GM21786 (cell line): ENCODE data around the gene CFAP47.
"Not testable (repeated sequence)": the region's sequence is repeated elsewhere in the genome, so short reads cannot be mapped to it uniquely, and the experiment has no call there.

ENCODE experiments used
- ATAC-seq: cut with Tn5 transposase; IDR thresholded peaks from one replicate; pipeline ENCODE4 v1.9.1; 2021; ENCODE audit not compliant: unreplicated experiment

The CFAP47 gene

GRCh38 chrX:35919536-35920309 is at the start of gene CFAP47:
TSS of gene CFAP47 (plus strand) at chrX:35919734. CDS start at chrX:35919800, 66 bp downstream.
- no peak for ATAC-seq

GRCh38 chrX:35880601-35881000 is 38.9 kb upstream of the CFAP47 start:
- no peak for ATAC-seq

GRCh38 chrX:35886135-35886534 is 33.4 kb upstream of the CFAP47 start:
- no peak for ATAC-seq

GRCh38 chrX:35890699-35891098 is 28.8 kb upstream of the CFAP47 start:
- no peak for ATAC-seq

GRCh38 chrX:35986816-35987215 is 67.3 kb downstream of the CFAP47 start:
- ATAC-seq = not testable (repeated sequence)

DNA sequence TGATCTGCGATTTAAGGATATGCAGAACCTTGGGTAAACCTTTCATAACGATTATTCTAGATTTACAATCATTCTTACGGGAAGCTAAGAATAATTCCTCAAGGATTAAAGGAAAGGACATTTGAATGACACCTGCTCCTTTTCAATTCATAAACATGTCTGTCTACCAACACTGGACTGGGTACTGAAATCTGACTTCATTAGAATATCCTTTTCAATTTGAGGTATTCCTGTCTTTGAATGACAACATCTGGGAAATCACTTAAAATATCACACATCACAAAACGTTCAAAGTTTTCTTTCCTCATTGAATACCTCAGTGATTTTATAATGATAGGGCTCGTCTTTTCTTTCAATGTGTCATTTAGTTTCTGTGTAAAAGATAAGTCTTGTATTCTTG is 87.7 kb downstream of the CFAP47 start:
- ATAC-seq = no peak

- no peak for ATAC-seq
Measured at GRCh38 chrX:36019125-36019524, 99.6 kb downstream of the CFAP47 start.

DNA sequence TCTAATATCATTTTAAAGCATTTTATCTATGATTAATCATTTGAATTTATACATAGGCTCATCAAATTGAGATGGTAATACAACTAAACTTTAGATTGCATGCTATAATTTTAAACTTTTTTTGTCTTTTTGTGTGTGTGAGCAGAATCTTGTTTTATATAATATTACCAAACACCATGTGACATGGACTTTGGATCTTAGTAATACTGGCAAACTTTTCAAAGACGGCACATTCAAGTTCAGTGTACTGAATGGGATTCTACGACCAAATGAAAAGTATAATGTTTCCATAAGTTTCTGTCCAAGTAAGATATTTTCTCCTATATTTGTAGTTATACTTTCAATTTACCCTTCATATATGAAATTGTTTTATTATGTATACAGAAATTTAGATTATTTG is 116.0 kb downstream of the CFAP47 start:
- no peak for ATAC-seq

DNA sequence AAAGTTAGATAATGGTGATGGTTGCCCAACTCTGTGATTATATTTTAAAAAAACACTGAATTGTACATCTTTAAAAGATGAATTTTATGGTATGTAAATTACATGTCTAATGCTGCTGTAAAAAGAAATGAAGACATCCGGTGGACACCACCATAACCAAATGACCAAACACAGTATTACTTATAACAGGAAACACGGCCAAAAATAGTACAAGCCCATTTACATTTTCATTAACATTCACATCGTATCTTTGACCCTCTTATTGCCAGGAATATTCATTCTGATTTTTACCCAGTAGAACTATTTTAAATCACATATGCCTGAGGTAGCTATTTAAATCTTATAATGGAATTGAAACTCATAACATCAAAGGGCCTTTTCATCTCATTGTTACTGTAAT is 143.2 kb downstream of the CFAP47 start:
- no peak for ATAC-seq

DNA sequence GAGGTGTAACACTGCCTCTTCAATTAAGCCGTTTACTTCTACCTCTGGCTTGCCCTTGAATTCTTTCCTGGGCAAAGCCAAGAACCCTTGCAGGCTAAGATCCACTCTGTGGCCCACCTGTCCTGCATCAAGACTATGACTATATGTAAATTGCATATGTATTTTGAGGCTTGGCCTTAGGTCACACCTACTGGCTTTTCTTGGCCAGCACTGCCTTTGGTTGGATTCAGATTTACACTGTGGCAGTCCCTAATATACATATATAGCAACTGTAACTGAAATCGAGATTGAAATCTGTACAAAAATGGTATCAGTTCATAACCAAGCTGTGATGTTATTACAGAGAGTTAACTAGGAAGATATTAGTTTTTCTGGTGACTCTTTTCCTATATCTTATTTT is 151.5 kb downstream of the CFAP47 start:
- no peak for ATAC-seq

DNA sequence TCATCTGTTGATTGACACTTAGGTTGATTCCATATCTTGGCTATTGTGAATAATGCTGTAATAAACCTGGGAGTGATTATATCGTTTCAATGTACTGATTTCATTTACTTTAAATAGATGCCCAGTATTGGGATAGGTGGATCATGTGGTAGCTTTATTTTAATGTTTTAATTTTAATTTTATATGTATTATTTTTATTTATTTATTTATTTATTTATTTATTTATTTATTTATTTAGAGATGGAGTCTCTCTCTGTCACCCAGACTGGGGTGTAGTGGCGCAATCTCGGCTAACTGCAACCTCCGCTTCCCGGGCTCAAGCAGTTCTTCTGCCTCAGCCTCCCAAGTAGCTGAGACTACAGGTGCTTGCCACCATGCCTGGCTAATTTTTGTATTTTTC is 155.5 kb downstream of the CFAP47 start:
- ATAC-seq = not testable (repeated sequence)

GRCh38 chrX:36083256-36083655 is 163.7 kb downstream of the CFAP47 start:
- no peak for ATAC-seq

GRCh38 chrX:36087366-36087765 is 167.8 kb downstream of the CFAP47 start:
- ATAC-seq = no peak

DNA sequence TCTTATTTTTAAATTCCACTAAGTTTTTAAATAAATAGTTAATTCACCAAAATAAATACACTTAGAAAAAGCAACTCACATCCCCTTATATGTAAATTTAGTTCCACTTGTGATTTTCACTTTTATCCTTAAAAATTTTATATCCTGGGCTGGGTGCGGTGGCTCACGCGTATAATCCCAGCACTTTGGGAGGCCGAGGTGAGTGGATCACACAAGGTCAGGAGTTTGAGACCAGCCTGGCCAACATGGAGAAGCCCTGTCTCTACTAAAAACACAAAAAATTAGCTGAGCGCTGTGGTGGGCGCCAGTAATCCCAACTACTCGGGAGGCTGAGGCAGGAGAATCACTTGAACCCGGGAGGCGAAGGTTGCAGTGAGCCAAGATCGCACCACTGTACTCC is 169.4 kb downstream of the CFAP47 start:
- not testable (repeated sequence) for ATAC-seq

DNA sequence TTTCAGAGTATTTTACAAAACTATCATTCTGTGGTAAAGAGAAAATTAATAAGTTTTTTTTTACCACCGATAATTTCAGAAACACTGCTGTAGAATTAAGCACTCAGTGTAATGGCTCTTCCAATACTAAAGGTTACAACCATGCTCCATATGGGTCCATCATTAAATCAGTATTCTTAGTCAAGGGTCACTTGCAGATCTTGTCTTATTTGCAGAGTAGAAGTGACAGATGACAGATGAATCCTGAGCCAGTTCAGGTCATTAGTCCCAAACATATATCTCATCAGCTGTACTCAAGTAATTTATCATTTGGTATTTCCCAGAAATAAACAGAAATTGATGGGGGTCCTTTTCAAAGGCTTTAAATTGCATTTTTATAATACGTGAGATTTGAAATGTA is 182.9 kb downstream of the CFAP47 start:
- no peak for ATAC-seq

GRCh38 chrX:36116222-36116621 is 196.7 kb downstream of the CFAP47 start:
- no peak for ATAC-seq

DNA sequence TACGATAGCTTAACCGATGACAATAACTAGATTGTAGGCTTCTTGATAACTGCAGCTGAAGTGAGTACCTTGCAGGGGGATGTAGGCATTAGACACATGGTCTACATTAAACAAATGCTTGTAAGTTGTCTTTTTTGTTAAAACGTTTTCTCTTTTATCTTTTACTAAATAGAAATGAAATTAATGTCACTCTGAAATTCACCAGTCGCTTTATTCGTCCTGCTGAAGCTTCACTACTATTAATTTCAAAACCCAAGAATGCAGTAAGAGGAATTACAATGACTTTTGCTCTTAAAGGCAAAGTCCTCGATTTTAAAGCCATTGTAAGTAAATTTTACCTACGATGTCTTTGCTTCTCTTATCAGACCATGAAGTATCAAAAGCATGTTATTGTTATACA is 239.7 kb downstream of the CFAP47 start:
- ATAC-seq = no peak

DNA sequence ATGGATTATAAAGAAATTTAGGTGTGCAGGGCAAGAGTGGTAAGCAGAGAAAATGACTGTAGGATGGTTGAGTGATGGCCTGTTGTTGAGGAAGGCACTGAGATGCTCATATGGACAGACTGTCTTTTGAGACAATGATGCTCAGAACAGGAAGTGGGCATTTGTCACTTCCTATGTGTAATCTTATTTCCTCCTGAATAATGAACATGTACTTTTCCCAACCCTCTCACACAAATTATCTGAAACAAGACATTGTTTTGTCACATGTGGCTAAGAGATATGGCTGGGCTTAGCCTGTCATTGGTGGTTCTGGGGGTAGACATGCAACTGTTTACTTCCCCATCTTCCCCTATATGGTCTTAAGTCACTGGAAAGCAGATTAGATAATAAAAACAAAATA is 240.5 kb downstream of the CFAP47 start:
- ATAC-seq = no peak

- ATAC-seq = no peak
Measured at GRCh38 chrX:36198575-36198974, 279.0 kb downstream of the CFAP47 start.

DNA sequence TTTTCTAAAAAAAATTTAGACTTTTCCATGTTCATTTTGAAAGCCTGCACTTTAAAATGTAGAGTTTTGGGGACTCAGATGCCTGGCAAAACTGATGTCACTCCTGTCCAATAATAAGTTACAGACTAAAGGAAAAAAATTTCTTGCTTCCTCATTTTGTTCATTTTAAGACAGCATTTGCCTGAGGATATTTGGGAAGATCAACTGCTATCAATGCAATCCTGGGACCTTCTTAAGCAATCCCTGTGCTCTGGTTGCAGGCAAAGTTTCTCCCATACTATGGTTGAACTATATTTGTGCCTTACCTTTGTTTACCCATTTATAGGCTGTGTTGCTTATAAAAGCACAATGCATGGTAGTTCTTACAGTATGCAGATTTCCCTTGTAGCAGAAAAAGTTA is 280.4 kb downstream of the CFAP47 start:
- no peak for ATAC-seq

DNA sequence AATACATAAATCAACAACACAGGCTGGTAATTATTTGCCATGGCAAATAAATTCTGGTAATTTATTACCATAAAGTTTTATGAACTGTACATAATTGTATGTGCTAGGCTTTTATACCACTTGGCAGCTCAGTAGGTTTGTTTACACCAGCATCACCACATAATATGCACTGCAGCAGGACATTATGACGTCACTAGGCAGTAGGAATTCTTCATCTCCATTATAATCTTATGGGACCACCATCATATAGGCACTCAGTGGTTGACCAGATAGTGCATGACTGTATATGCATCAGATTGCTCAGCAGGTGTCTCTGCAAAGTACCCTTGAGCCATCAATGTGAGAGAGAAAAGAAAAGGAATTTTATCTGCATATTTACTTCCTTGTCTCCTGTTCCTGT is 295.4 kb downstream of the CFAP47 start:
- no peak for ATAC-seq

DNA sequence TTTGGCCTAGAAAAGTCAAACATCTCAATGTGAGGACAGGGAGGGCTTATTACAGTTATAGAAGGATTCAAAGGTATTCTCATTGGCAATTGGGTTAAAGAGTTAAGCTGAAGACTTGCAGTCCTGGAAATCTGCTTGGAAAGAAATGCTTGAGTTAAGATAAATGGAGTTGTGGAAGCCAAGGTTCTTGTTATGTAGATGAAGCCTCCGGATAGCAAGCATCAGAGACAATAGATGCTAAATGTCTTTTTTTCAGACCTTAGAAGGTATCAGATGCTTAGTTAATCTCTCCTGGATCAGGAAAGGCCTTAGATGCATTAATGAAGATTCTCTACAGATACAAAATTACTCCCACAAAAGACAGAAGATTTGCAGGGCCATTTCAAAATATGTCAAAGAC is 299.3 kb downstream of the CFAP47 start:
- no peak for ATAC-seq
